HepG2 (cell line): Measurements from ENCODE around the gene ZNF548. TPM values are rescaled to one million over a fixed set of nuclear protein-coding genes. Genes with fewer than 3 reads are reported as not detected.

Source experiments
- CAMTA2 ChIP-seq: sonication (generic); formaldehyde crosslinking; IDR thresholded peaks from 2 replicates; pipeline ENCODE4 v1.4.0; 2020; ENCODE audit warnings: mild to moderate bottlenecking, missing genetic modification reagents, borderline replicate concordance
- CEBPB ChIP-seq: IDR thresholded peaks from 2 replicates; pipeline ENCODE4 v1.6.1; 2011; ENCODE audit warnings: low read depth, low read length, improper control_type of control experiment, borderline replicate concordance
- GATAD2A ChIP-seq: IDR thresholded peaks from 2 replicates; pipeline ENCODE4 v1.6.1; 2016
- HIC2 ChIP-seq: sonication (generic); formaldehyde crosslinking; IDR thresholded peaks from 2 replicates; pipeline ENCODE4 v1.9.0; 2022; ENCODE audit warnings: low read depth, missing genetic modification reagents
- HMGXB3 ChIP-seq: sonication (generic); formaldehyde crosslinking; IDR thresholded peaks from 2 replicates; pipeline ENCODE4 v1.4.0; 2020; ENCODE audit warnings: missing genetic modification reagents, borderline replicate concordance
- ISX ChIP-seq: sonication (generic); formaldehyde crosslinking; conservative IDR thresholded peaks from 2 replicates; pipeline ENCODE4 v1.5.0; 2020; ENCODE audit warnings: missing genetic modification reagents
- KMT2A ChIP-seq: sonication (generic); formaldehyde crosslinking; IDR thresholded peaks from 2 replicates; pipeline ENCODE4 v1.4.0; 2020; ENCODE audit warnings: missing genetic modification reagents
- MLLT10 ChIP-seq: sonication (generic); formaldehyde crosslinking; IDR thresholded peaks from 2 replicates; pipeline ENCODE4 v1.4.0; 2020; ENCODE audit warnings: missing genetic modification reagents
- NR2F6 ChIP-seq, 2 experiments: IDR thresholded peaks; 2 replicates each; pipeline ENCODE4 v1.6.1; 2016; ENCODE audit warnings: antibody characterized with exemption in 1 of 2, mild to moderate bottlenecking in 1 of 2
- PHB2 ChIP-seq: fragments of 450-650 bp; IDR thresholded peaks from 2 replicates; pipeline ENCODE4 v1.6.1; 2018; ENCODE audit not compliant: partially characterized antibody
- RAD51 ChIP-seq: fragments of 450-650 bp; IDR thresholded peaks from 2 replicates; pipeline ENCODE4 v1.6.1; 2016; ENCODE audit warnings: borderline replicate concordance
- RORA ChIP-seq: sonication (generic); formaldehyde crosslinking; IDR thresholded peaks from 2 replicates; pipeline ENCODE4 v1.5.0; 2020; ENCODE audit warnings: mild to moderate bottlenecking, missing genetic modification reagents, moderate library complexity
- RXRB ChIP-seq: IDR thresholded peaks from 2 replicates; pipeline ENCODE4 v1.6.1; 2016; ENCODE audit warnings: borderline replicate concordance, missing genetic modification reagents, missing compliant biosample characterization
- SNRNP70 ChIP-seq: fragments of 200-400 bp; formaldehyde crosslinking; IDR thresholded peaks from 2 replicates; pipeline ENCODE4 v1.6.1; 2017; ENCODE audit warnings: mild to moderate bottlenecking, low read depth, low read length, moderate library complexity
- SOX5 ChIP-seq: IDR thresholded peaks from 2 replicates; pipeline ENCODE4 v1.6.1; 2016; ENCODE audit warnings: borderline replicate concordance
- TBL1XR1 ChIP-seq: fragments of 150-350 bp; IDR thresholded peaks from 2 replicates; pipeline ENCODE4 v1.6.1; 2014; ENCODE audit warnings: borderline replicate concordance, low read length; ENCODE audit not compliant: partially characterized antibody
- TRIM24 ChIP-seq: sonication (generic); formaldehyde crosslinking; IDR thresholded peaks from 2 replicates; pipeline ENCODE4 v1.8.0; 2022; ENCODE audit warnings: mild to moderate bottlenecking, missing genetic modification reagents
- XBP1 ChIP-seq: sonication (generic); formaldehyde crosslinking; IDR thresholded peaks from 2 replicates; pipeline ENCODE4 v1.5.0; 2020; ENCODE audit warnings: missing genetic modification reagents
- XRCC5 ChIP-seq: fragments of 200-400 bp; formaldehyde crosslinking; optimal IDR thresholded peaks from 2 replicates; pipeline ENCODE3; 2017; ENCODE audit warnings: mild to moderate bottlenecking, low read length
- ZNF33A ChIP-seq: sonication (generic); formaldehyde crosslinking; IDR thresholded peaks from 2 replicates; pipeline ENCODE4 v1.5.1; 2020; ENCODE audit warnings: missing genetic modification reagents, mild to moderate bottlenecking, moderate library complexity, borderline replicate concordance
- ZNF703 ChIP-seq: sonication (generic); formaldehyde crosslinking; IDR thresholded peaks from 2 replicates; pipeline ENCODE4 v1.5.1; 2020; ENCODE audit warnings: missing genetic modification reagents, mild to moderate bottlenecking, moderate library complexity, borderline replicate concordance
- ZNF816 ChIP-seq: sonication (generic); formaldehyde crosslinking; IDR thresholded peaks from 2 replicates; pipeline ENCODE4 v1.8.0; 2022; ENCODE audit warnings: missing genetic modification reagents, mild to moderate bottlenecking, borderline replicate concordance
- ZSCAN12 ChIP-seq: sonication (generic); formaldehyde crosslinking; IDR thresholded peaks from 2 replicates; pipeline ENCODE4 v1.9.0; 2021; ENCODE audit warnings: mild to moderate bottlenecking, missing genetic modification reagents
- polyA plus RNA-seq, 8 experiments: library from polyadenylated mRNA; depleted of rRNA in 3 of 8; stranded (reverse) in 7 of 8; unstranded in 1 of 8; fragments of >200 nt; fragmentation: Illumina TruSeq in 4 of 8; extraction: Trizol in 4 of 8; gene quantifications; 2 replicates each; pipeline versions ENCODE4 v1.2.1 to v1.2.3, GENCODE V29; 2011 to 2016; ENCODE audit warnings: low read depth in 4 of 8, missing spikeins in 1 of 8, mixed read lengths in 1 of 8; ENCODE audit not compliant: insufficient read depth in 1 of 8
- total RNA-seq, 5 experiments: library from RNA; depleted of rRNA; stranded (reverse); fragments of >200 nt; fragmentation: Illumina TruSeq; extraction: Trizol; gene quantifications; 2 replicates each; pipeline ENCODE4 v1.2.3, GENCODE V29; 2016; ENCODE audit warnings: low read depth in 1 of 5
- TF ChIP-seq, protein P1 (sequence below): sonication (generic); formaldehyde crosslinking; IDR thresholded peaks from 2 replicates; pipeline ENCODE4 v1.4.0; 2020; ENCODE audit warnings: missing genetic modification reagents

The ZNF548 gene
- total and polyA plus RNA-seq, 2 of the 13 experiments (the other 11 are each of a cell fraction or from before 2014, with no cell fraction given) = 19.6 to 24.9 TPM

- TF ChIP-seq HMGXB3 (CRISPR knock-in tag) (peak; percentile 93), TBL1XR1 (no peak), XBP1 (no peak), ZNF816 (CRISPR knock-in tag) (no peak), GATAD2A (CRISPR knock-in tag) (no peak; the same call in 1 of the 2 replicates), SOX5 (CRISPR knock-in tag) (peak; percentile 36; the same call in 1 of the 2 replicates), CAMTA2 (CRISPR knock-in tag) (peak; percentile 69; the same call in 1 of the 2 replicates), ZNF703 (no peak), RORA (CRISPR knock-in tag) (no peak), KMT2A (CRISPR knock-in tag) (peak; percentile 75; the same call in 1 of the 2 replicates), RAD51 (no peak), SNRNP70 (no peak), MLLT10 (CRISPR knock-in tag) (no peak), TRIM24 (CRISPR knock-in tag) (no peak), ZSCAN12 (CRISPR knock-in tag) (no peak), XRCC5 (peak; percentile 58), CEBPB (no peak), HIC2 (CRISPR knock-in tag) (no peak), NR2F6 (IDR thresholded peaks at IDR 0.05) (no peak), NR2F6 (CRISPR knock-in tag; IDR thresholded peaks at IDR 0.05) (no peak; the same call in 1 of the 2 replicates), RXRB (CRISPR knock-in tag) (no peak), ISX (no peak), ZNF33A (CRISPR knock-in tag) (no peak), PHB2 (no peak)
- TF ChIP-seq, protein P1, sequence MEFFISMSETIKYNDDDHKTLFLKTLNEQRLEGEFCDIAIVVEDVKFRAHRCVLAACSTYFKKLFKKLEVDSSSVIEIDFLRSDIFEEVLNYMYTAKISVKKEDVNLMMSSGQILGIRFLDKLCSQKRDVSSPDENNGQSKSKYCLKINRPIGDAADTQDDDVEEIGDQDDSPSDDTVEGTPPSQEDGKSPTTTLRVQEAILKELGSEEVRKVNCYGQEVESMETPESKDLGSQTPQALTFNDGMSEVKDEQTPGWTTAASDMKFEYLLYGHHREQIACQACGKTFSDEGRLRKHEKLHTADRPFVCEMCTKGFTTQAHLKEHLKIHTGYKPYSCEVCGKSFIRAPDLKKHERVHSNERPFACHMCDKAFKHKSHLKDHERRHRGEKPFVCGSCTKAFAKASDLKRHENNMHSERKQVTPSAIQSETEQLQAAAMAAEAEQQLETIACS = no peak
Measured at GRCh38 chr19:57435062-57435978, 45.7 kb downstream of the ZNF548 start, which contains the start of gene ZNF749 (continued).
